Suppressor macrophage treated with lipopolysaccharide for 1 hour (primary cell): ENCODE results near the gene MAB21L3.
A peak's percentile ranks its signal among the peaks of the same experiment; 100 is the strongest.

ENCODE experiments used
- DNase-seq, 3 donors: peaks; one replicate each; pipeline ENCODE4 v3.0.0-alpha.2; 2020 to 2022

Gene MAB21L3

GRCh38 chr1:116112388-116113140 is 1.4 kb downstream of the MAB21L3 start:
- no peak for DNase-seq

- DNase-seq, result no peak
Observed at GRCh38 chr1:116113615-116114014, 2.4 kb downstream of the MAB21L3 start.

DNA sequence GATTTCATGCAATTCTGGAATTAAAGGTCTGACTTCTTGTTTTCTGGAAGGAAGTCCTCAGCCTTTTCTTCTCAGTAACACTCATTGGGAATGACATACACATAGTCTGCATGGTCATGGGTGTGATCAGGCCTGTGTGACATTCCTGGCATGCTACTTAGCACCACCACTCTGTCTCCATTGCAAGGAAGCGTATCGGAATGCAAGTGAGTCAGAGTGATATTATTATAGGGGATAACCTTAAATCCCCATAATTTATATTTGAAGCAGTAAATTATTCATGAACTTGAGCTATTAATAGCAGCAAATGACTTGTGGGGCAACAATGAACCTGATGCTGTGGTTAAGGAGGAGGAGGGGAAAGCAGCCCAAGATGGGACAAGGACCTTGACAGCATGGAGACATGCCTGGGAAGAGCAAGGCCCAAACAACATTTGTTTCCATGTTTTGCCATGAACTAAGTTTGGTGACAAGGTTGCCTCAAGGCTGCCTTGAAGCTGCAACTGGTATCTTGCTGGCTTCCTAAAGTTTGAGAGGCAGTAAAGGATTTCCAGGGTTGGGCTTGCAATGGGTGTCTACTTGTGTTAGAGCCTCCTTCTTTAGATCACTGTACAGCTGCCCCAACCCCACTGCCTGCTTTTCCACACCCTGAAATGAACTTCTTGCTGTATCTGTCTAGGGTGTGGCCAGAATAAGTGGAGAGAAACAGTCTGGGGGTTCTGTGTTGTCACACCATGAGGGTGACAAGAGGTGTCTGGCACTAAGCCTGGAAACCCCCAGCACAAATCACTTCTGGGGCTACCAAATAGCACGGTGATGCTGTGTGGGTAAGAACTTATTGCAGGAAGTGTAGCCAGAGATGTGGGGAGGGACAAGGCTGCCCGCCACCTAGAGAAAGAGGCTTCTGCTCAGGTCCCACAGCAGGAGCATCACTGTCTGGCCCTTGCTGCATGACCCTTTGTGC is 4.6 kb downstream of the MAB21L3 start:
- no peak for DNase-seq

- DNase-seq, result no peak
Observed at GRCh38 chr1:116118471-116118870, 7.3 kb downstream of the MAB21L3 start.

DNA sequence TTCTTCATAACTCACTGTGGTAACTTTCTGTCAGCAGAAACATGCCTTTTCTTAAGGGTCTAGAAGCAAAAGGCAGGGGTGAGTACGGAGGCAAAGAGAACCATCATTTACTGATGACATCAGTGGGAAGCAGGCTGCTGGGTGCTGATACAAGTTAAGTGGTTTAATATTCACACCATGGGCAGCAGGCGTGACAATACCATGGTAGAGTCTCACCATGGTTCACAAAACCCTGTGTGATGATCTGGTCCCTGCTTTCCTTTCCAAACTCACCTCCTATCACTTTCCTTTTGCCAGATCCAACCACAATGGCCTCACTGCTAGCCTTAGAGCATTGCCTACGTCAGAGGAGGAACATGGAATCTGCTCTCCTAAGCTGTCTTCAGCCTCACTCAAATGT is 8.7 kb downstream of the MAB21L3 start:
- no peak for DNase-seq

DNA sequence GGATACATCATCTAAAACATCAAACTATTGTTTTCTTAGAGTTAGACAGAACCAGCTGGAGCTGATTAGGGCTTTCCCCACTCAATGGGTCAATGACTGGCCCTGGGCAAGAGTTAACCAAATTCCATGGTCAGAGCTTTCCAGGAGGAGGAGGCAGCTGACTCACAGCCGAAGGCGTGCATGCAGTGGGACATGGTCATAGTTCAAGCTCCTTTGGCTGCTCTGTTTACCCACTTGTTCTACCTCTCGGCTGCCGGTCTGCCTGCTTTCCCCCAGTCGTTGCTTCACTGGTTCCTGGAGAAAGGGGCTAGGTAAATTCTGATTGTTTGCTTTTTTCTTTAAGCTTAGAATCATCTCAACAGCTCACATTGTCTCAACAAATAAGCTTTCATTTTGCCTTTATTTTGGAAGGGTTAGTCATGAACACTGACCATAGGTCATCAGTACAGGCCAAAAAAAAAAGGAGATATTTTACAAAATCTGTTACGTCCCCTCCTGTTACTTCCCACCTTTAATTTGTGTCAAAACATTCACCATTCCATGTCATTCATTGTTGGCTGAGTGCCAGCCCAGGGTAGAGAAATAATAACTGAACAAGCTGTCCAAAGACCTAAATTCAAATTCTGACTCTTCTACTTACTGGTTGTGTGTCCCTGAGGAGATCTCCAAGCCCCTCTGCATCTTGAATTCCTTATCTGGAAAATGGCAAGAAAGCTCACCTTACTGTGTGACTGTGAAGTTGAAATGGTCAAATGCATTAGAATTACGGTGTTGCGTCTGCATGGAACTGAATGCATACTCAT is 12.0 kb downstream of the MAB21L3 start:
- peak; percentile 13 to 19 (median 16) for DNase-seq

DNA sequence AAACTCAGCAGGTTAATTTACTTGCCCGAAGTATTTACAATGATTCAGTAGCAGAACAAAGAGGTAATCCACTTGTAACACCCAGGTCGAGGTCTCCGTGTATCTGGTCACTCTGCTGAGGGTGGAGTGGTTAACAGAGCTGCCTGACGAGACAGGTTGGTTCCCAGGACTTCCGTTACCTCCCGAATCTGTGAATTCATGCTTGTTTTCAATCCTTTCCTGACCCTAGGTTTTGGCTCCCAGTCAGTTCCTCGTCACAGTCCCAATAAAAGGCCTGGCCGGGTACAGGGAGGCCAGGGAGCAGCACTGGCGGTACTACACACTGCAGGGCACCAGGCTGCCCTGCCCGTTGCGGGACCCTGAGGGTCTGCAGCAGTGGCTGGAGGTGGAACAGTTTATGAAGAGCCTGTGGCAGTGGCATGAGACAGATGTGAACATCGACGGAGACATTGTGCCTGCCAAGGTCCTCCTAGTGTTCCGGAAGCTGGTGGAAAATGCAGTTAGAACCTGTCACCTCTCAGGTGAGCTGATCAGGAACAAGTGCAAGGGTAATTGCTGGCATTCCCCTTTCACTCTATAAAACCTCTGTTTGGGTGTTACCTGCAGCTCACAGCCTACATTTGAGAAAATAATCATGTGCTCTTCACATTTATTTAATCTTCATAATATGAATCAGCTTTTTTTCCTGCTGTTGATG is 12.8 kb downstream of the MAB21L3 start:
- DNase-seq, result no peak

DNA sequence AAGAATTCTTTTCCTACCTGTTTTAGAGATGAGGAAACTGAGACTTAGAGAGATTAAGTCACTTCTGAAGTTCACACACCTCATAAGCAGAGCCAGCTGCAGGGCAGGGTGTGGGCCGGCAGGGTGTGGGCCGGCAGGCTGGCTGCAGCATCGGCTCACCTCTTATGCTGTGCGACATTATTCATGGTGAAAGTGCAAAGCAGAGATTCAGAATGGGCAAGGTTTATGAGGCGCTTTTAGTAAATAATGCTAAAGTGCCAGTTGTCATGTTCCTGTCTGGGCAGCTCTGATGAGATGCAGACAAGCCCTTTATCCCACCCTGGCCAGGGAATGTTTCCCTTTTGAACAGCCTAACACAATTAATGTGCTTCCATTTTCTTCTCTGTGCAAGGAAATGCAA is 14.6 kb downstream of the MAB21L3 start:
- DNase-seq, result no peak

GRCh38 chr1:116126281-116126680 is 15.1 kb downstream of the MAB21L3 start:
- no peak for DNase-seq

GRCh38 chr1:116127123-116127847 is 16.1 kb downstream of the MAB21L3 start:
- DNase-seq, result no peak

DNA sequence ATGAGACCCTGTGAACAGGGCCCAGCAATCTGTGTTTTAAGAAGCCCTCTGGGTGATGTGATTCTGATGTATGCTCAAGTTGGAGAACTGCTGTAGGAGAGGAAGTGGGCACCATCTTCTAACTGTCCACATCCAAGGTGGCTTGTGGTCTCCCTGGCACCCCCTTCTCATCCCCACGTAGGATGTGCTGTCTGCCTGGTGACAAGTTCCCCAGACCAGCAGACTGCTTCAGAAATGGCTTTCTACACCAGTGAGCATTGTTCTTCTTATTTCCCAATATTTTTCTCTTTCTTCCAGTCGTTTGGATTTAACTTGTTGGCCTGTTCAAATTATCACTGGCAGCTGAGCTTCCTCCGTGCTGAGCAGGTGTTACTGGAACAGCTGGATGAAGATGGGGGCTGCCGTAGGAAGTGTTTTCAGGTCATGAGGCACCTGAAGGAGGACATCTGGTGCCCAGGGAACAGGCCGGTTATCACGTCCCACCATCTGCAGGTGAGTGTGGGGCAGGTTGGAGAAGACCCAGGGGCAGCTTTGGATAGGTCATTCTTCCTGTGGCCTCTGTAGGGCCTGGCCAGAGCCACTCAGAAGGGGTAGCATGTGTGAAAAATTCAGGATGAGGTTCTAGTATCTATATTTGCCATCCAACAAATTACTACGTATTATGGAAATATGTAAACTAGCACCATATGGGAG is 16.8 kb downstream of the MAB21L3 start:
- no peak for DNase-seq

DNA sequence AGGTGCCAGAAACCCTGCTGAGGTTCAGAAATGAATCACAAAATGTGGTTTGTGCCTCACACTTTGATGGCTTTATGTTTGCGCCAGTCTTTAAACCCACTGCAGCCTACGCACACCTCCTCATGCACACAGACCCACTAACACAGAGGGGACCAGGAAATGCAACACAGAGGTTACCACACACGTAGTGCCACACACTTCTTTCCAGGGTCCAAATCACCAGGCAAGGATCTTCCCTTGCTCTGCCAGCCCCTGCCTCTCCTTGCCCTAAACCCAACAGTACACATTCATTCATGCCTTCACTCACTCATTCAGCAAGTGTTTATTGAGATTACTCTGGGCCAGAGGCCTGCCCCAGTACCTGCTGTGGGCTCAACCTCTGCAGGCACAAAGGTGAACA is 17.5 kb downstream of the MAB21L3 start:
- no peak for DNase-seq

DNA sequence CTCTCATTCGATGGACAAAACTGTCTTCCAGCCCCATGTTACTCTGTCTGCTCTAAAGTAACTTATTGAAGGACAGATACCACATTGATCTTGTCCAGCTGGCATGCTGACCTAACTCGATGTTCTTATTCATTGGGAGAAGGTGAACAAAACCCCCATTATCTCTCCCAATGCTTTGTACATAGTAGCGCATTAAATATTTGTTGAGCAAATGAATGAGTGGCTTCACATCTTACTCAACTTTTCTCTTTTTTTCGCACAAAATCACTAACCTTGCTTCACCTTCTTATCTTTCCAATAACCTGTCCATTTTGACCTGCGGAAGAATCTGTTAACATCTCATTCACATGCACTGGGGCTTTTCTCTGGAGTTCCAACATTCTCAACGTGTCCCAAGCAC is 18.3 kb downstream of the MAB21L3 start:
- DNase-seq, result no peak

- DNase-seq, result peak in 1 of 3 donors; percentile 4
Observed at GRCh38 chr1:116130356-116130755, 19.2 kb downstream of the MAB21L3 start.

DNA sequence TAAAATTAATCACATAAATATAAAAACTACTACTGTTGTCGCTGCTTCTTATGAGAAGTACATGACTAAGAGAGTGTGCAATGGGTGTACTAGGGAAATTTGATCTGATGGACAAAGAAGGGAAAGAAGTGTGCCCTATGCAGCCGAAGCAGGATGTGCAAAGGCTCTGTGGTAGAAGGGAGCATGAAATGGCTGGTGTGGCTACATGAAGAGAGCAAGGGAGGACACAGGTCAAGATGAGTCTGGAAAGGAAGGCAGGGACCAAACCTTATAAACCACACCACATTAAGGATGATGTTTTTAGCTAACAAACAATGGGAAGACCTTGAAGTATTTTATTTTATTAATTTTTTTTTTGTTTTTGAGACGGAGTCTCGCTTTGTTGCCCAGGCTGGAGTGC is 20.0 kb downstream of the MAB21L3 start:
- no peak for DNase-seq

DNA sequence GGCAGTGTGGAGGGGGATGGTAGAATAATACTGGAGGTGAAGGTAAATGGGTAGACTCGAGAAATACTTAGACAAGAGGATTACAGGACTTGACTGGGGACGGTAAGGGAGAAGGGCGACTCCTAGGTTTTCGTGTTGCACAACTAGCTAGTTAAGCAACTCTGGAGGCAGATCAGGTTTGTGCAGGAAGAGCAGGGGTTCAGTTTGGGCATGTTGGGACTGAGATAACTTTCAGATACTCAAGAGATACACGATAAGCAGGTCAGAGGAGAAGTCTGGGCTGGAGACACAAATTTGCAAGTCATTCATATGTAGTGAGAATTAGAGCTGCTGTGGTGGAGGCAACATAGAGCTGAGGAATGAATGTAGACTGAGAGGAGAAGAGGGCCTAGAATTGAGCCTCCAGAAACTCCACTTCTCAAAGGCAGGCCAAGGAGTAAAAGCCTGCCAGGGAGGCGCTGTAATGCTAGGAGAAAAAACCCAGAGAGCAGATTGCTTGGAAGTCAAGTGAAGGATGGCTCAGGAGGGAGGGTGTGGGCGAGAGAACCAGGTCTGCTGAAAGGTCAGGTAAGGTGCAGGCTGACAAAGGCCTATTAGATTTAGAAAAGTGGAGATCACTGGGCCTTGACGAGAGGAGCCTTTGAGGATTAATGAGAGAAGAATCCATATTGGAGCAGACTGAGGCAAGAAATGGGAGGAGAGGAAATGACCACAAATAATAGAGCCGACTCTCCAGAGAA is 20.8 kb downstream of the MAB21L3 start:
- DNase-seq, result no peak

DNA sequence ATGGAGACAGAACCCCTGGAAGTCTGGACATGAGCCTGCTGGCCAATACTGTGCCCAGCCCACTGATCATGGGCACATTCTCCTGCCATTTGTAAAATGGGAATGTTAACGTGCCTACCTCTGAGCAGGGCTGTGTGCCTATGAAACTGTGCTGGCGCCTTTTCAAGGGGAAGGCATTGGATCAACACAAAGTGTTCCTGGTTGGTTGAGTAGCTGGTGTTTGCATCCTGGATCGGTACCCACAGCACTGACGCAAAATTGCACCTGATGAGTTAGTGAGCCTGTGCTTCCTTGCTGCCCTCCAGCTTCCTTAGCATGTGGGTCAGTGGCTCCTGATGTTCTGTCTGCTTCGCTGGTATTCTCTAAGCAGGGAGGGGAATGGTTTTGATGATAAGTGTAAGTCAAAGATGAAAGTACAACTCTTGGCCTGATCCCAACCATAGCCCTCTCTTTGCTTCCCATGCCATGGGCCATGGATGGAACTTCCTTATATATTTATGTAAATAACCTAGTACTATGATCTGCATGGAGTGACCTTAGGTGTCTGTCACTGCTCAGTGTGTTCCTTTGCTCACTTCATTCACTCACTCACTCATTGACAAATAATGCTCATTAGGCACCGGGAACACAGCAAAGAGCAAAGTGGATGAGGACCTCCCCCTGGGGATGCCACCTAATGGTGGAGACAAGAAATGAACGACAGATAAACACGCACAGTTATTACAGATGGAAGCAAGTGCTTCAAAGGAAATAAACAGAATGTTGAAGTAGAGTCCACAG is 22.7 kb downstream of the MAB21L3 start:
- DNase-seq, result peak in 1 of 3 donors; percentile 2

DNA sequence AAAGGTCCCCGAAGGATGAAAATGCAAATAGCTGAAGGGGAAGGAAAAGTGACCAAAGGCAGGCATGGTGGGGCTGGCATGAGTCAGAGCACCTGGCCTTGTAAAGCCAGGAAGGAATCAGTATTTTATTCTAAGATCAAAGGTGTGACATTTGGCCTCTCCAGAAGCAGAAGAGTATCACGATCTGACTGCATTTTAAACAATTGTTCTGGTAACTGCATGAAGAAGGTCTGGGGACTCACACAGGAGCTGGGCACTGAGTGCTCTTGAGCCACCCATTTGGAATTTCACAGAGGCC is 23.2 kb downstream of the MAB21L3 start:
- no peak for DNase-seq

DNA sequence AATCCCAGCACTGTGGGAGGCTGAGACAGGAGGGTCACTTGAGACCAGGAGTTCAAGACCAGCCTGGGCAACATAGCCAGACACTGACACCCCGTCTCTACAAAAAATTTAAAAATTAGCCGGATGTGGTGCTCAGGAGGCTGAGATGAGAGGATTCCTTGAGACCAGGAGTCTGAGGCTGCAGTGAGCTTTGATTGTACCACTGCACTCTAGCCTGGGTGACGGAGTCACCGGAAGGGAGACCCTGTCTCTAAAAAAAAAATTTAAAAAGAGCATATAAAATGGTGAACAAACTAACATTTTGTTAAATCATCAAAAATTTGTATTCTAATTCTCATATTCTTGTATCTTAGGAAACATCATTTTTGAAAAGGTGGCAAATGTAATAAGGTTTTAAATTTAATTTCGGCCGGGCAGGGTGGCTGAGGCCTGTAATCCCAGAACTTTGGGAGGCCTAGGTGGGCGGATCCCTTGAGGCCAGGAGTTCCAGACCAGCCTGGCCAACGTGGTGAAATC is 27.1 kb downstream of the MAB21L3 start:
- DNase-seq, result no peak
